ENCODE data around the gene NCAN.
"Not testable (repeated sequence)": the region's sequence is repeated elsewhere in the genome, so short reads cannot be mapped to it uniquely, and the experiment has no call there.

NCAN gene

GRCh38 chr19:19201697-19202630, 9.8 kb upstream of the NCAN start:
- no peak for DNase-seq

GRCh38 chr19:19202707-19203011, 9.1 kb upstream of the NCAN start:
- no peak for DNase-seq

GRCh38 chr19:19203012-19203856, 8.5 kb upstream of the NCAN start, which contains the start of gene NR2C2AP:
Gene NR2C2AP, minus strand, starts transcription at chr19:19203414. Its CDS starts 354 bp downstream, at chr19:19203060.
- peak; percentile 80 for DNase-seq

GRCh38 chr19:19204181-19204580, 7.6 kb upstream of the NCAN start:
- DNase-seq, result no peak

- DNase-seq, result no peak
Observed at GRCh38 chr19:19205416-19206410, 6.0 kb upstream of the NCAN start.

- no peak for DNase-seq
Observed at GRCh38 chr19:19206938-19207337, 4.8 kb upstream of the NCAN start.

GRCh38 chr19:19207637-19208572, 3.9 kb upstream of the NCAN start:
- no peak for DNase-seq

- DNase-seq, result no peak
Observed at GRCh38 chr19:19209372-19209771, 2.4 kb upstream of the NCAN start.

- DNase-seq, result no peak
Observed at GRCh38 chr19:19212916-19213315, 1.2 kb downstream of the NCAN start.

GRCh38 chr19:19213426-19214158, 1.8 kb downstream of the NCAN start:
- no peak for DNase-seq

GRCh38 chr19:19214159-19214490, 2.4 kb downstream of the NCAN start:
- DNase-seq, result no peak

GRCh38 chr19:19214892-19215291, 3.1 kb downstream of the NCAN start:
- no peak for DNase-seq

GRCh38 chr19:19215792-19216191, 4.0 kb downstream of the NCAN start:
- DNase-seq, result no peak

GRCh38 chr19:19217099-19217498, 5.3 kb downstream of the NCAN start:
- DNase-seq, result no peak

- DNase-seq, result no peak
Observed at GRCh38 chr19:19218911-19219310, 7.2 kb downstream of the NCAN start.

GRCh38 chr19:19221000-19221399, 9.2 kb downstream of the NCAN start:
- DNase-seq, result not testable (repeated sequence)

- no peak for DNase-seq
Observed at GRCh38 chr19:19223060-19223459, 11.3 kb downstream of the NCAN start.

- DNase-seq, result no peak
Observed at GRCh38 chr19:19223636-19224035, 11.9 kb downstream of the NCAN start.

GRCh38 chr19:19224150-19224851, 12.5 kb downstream of the NCAN start:
- no peak for DNase-seq

- no peak for DNase-seq
Observed at GRCh38 chr19:19224852-19225494, 13.2 kb downstream of the NCAN start.

Measured in DMS79 (cell line).